ENCODE measurements around the gene BEST2.
"Not testable (repeated sequence)": the region's sequence is repeated elsewhere in the genome, so short reads cannot be mapped to it uniquely, and the experiment has no call there.

GRCh38 chr19:12712077-12712476 is 39.5 kb upstream of the BEST2 start:
- not testable (repeated sequence) for TF ChIP-seq EZH2 (IDR thresholded peaks at IDR 0.05; ENCODE audit: borderline replicate concordance, low read length); CTCF (conservative IDR thresholded peaks at IDR 0.05 in 1 of 2, IDR thresholded peaks at IDR 0.05 in 1 of 2; ENCODE audit: extremely low read depth in 1 of 2, insufficient read depth in 1 of 2, low read depth in 1 of 2, low read length in 2 of 2)
